Large intestine (tissue), 3 donors: Measurements from ENCODE around the gene GPAT3. TPM values are rescaled to one million over a fixed set of nuclear protein-coding genes. Genes with fewer than 3 reads are reported as not detected.
"Not testable (repeated sequence)": the region's sequence is repeated elsewhere in the genome, so short reads cannot be mapped to it uniquely, and the experiment has no call there.

Experiments
- DNase-seq, 2 donors: peaks; one replicate each; pipeline versions ENCODE4 v3.0.0 to v3.0.0-alpha.2; 2013
- H3K27ac ChIP-seq: one replicate; pipeline ENCODE4 v1.5.1; 2013; ENCODE audit warnings: low read length
- H3K27me3 ChIP-seq: 2 replicates; pipeline ENCODE4 v1.6.1; 2013; ENCODE audit warnings: low read length; ENCODE audit not compliant: control insufficient read depth, insufficient read depth
- H3K36me3 ChIP-seq: 2 replicates; pipeline ENCODE4 v1.6.1; 2013; ENCODE audit warnings: low read length; ENCODE audit not compliant: control insufficient read depth, insufficient read depth
- H3K4me1 ChIP-seq: one replicate; pipeline ENCODE4 v1.6.1; 2013; ENCODE audit warnings: low read length; ENCODE audit not compliant: control insufficient read depth, insufficient read depth
- H3K4me3 ChIP-seq: one replicate; pipeline ENCODE4 v1.5.1; 2013; ENCODE audit warnings: low read length
- H3K9me3 ChIP-seq: one replicate; pipeline ENCODE4 v1.6.1; 2013; ENCODE audit warnings: mild to moderate bottlenecking, low read depth, low read length, moderate library complexity; ENCODE audit not compliant: control insufficient read depth
- WGBS: methylation state at CpG from one replicate; pipeline ENCODE4 v1.1.5; 2013; ENCODE audit warnings: low lambda C conversion rate; ENCODE audit not compliant: insufficient coverage; 5-methylcytosine and 5-hydroxymethylcytosine counted together
- polyA plus RNA-seq: library from polyadenylated mRNA; unstranded; fragments of 120-200 nt; gene quantifications from one replicate; pipeline ENCODE4 v1.2.1, GENCODE V29; 2013

The GPAT3 gene
- polyA plus RNA-seq, 1 donor, result 17.0 TPM

GRCh38 chr4:83504503-83504902, 31.4 kb upstream of the GPAT3 start:
- 6% methylated on average over 2 of the region's 4 CpGs for WGBS

DNA sequence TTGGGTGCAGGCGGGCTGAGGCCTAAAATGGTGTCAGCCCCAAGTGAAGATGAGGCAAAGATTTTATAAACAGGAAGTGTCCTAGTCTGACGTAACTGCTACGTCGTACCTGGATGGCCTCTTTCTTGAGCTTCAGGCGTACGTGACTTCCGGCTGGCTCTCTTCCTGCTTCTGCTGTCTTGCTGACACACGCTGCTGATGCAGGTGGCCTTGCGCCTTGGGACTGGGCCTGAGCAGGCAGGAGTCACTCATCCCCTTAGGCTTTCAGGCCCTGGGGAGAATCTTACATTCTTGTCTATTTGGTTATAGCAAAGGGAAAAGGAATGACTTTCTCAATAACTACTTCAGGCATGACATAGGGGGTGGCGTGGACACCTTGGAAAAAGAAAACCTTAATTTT, 30.9 kb upstream of the GPAT3 start:
- DNase-seq, result no peak
- Histone ChIP-seq H3K27ac (peak overlapping the region; percentile 32), H3K4me3 (no peak overlapping the region), H3K4me1 (peaks cover 11% of the 10 kb centered on the region), H3K36me3 (no peaks in the 10 kb centered on the region), H3K9me3 (no peaks in the 10 kb centered on the region), H3K27me3 (no peaks in the 10 kb centered on the region)
- WGBS, result 100% methylated on average over 1 of the region's 10 CpGs

More at GRCh38 chr4:83504503-83504902, 31.4 kb upstream of the GPAT3 start:
- DNase-seq, result peak; percentile 74 to 88
- peaks cover 11% of the 10 kb centered on the region for H3K4me1 ChIP-seq
- H3K27me3 ChIP-seq, result no peaks in the 10 kb centered on the region
- peak overlapping the region; percentile 32 for H3K27ac ChIP-seq
- H3K9me3 ChIP-seq, result no peaks in the 10 kb centered on the region
- H3K4me3 ChIP-seq, result no peak overlapping the region
- no peaks in the 10 kb centered on the region for H3K36me3 ChIP-seq

DNA sequence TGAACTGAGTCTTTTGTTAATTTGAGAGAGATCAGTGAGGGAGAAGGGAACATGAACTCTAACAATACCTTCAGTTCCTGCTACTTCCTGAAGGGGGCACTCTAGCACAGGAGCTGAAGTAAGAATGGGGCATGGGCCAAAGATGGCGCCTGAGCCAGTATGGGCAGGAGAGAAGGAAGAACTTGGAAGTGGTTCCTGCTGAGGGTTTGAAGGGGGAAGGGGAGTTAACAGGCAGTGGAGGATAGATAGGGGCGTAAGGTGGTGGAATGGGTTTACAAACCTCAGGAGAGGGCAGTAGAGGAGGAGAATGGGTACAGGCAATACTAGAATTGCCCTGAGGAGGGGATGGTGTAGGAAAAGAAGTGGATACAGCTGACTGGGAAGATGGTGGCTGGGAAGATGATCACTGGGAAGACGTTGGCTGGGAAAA, 26.7 kb upstream of the GPAT3 start:
- peak in 1 of 2 donors; percentile 23 for DNase-seq
- not testable (repeated sequence) for H3K4me3 ChIP-seq, H3K27ac ChIP-seq, H3K27me3 ChIP-seq, H3K36me3 ChIP-seq, H3K4me1 ChIP-seq, H3K9me3 ChIP-seq
- WGBS, result 69% methylated on average over 3 of the region's 3 CpGs

DNA sequence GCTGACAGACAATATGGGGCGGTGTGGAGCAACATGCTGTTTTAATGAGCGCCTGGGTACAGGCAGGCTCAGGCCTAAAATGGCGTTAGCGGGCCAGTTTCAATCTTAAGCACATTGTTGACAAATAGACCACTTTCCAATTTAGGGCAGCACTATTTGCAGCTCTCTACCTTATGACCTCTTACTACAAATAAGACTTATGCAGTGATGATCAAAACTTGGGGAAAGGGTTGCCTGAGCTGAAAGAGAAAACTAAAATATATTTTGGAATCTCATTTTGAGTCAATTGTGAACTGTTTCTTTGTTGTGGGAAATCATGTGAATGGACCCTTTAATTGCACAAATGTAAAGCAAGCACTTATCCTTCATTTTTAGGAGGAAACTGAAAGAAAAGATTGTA, 25.5 kb upstream of the GPAT3 start:
- no peak for DNase-seq
- Histone ChIP-seq H3K27me3 (no peaks in the 10 kb centered on the region), H3K9me3 (no peaks in the 10 kb centered on the region), H3K4me3 (no peak overlapping the region), H3K36me3 (no peaks in the 10 kb centered on the region), H3K4me1 (no peaks in the 10 kb centered on the region), H3K27ac (no peak overlapping the region)
- WGBS, result no CpG with 5 or more reads among the region's 4 CpGs

DNA sequence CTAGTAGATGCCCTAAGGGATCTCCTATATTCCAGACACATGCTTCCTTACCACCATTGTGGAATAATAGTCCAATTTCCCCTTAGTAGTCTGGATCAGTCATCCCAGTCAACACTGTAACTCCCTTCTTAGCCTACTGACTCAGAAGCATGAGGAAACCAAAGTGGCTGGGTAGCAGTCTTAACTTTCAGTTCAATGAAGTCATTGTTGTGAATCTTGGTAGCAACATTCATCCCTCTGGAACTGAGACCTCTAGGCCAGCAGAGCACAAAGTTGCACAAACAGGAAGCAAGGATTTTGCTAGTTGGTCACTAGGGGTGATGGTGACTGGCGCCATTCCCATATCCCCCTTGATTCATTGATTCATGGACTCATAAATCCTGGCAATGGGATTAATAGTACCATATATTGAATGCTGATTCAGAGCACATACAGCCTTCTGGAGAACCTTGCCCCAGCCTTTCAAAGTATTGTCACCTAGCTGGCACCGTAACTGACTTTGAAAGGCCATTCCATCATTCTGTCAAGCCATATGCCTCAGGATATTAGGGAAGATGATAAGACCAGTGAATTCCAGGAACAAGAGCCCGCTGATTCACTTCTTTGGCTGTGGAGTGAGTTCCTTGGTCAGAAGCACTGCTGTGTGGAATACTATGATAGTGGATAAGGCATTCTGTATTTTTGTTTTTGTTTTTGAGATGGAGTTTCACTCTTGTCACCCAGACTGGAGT, 19.7 kb upstream of the GPAT3 start:
- no CpG with 5 or more reads among the region's 3 CpGs for WGBS
- Histone ChIP-seq H3K4me1 (no peaks in the 10 kb centered on the region), H3K9me3 (no peaks in the 10 kb centered on the region), H3K4me3 (no peak overlapping the region), H3K27me3 (no peaks in the 10 kb centered on the region), H3K27ac (no peak overlapping the region), H3K36me3 (no peaks in the 10 kb centered on the region)
- no peak for DNase-seq

GRCh38 chr4:83522239-83522638, 13.7 kb upstream of the GPAT3 start:
- H3K4me3 ChIP-seq, result no peak overlapping the region
- no peaks in the 10 kb centered on the region for H3K36me3 ChIP-seq
- no peak overlapping the region for H3K27ac ChIP-seq
- no peak for DNase-seq
- no peaks in the 10 kb centered on the region for H3K4me1 ChIP-seq
- WGBS, result no CpG with 5 or more reads among the region's 3 CpGs
- no peaks in the 10 kb centered on the region for H3K27me3 ChIP-seq
- H3K9me3 ChIP-seq, result no peaks in the 10 kb centered on the region

GRCh38 chr4:83527671-83528070, 8.2 kb upstream of the GPAT3 start:
- Histone ChIP-seq H3K27me3 (no peaks in the 10 kb centered on the region), H3K27ac (no peak overlapping the region), H3K4me3 (no peak overlapping the region), H3K36me3 (no peaks in the 10 kb centered on the region), H3K4me1 (no peaks in the 10 kb centered on the region), H3K9me3 (no peaks in the 10 kb centered on the region)
- no CpG with 5 or more reads among the region's 2 CpGs for WGBS
- no peak for DNase-seq

DNA sequence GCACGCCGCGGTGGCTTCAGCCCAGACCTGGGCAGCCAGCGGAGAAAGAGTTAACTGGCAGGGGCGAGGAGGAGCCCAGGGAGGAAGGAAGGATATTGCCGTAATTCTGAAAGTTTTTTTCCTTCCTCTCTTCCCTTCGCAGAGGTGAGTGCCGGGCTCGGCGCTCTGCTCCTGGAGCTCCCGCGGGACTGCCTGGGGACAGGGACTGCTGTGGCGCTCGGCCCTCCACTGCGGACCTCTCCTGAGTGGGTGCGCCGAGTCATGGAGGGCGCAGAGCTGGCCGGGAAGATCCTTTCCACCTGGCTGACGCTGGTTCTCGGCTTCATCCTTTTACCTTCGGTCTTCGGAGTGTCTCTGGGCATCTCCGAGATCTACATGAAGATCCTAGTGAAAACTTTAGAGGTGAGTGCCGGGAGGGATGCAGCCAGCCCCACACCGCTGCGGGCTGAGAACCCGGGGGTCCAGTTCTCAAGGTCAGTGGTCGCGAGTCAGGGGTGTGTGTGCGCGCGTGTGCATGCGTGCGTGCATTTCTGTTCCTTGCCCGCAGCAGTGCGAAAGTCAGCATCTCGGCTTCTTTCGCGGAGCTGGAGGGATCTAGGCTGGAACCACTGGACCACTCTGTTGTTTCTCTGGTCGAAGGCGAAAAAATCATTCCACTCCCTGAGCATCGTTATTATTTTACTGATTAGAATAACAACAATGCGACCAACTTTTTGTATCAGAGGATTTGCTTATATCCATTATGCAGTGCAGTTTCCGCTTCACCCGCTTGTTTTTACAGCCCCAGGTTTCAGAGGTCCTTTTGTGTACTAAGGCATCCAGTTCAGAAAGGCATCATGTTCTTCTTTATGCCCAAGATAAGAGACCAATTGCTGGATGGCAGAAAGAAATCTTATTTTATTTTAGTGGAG, 709 bp downstream of the GPAT3 start:
- DNase-seq, result peak; percentile 29 to 75
- Histone ChIP-seq H3K9me3 (peaks cover 5% of the 10 kb centered on the region), H3K27ac (peak overlapping the region; percentile 74), H3K36me3 (no peaks in the 10 kb centered on the region), H3K27me3 (peaks cover 19% of the 10 kb centered on the region), H3K4me1 (peaks cover 21% of the 10 kb centered on the region), H3K4me3 (peak overlapping the region; percentile 87)
- 12% methylated on average over 3 of the region's 46 CpGs for WGBS

GRCh38 chr4:83542225-83542624, 6.3 kb downstream of the GPAT3 start:
- H3K27me3 ChIP-seq, result no peaks in the 10 kb centered on the region
- H3K36me3 ChIP-seq, result no peaks in the 10 kb centered on the region
- no peak for DNase-seq
- peaks cover 16% of the 10 kb centered on the region for H3K4me1 ChIP-seq
- no peak overlapping the region for H3K27ac ChIP-seq
- WGBS, result 94% methylated on average over 3 of the region's 5 CpGs
- H3K9me3 ChIP-seq, result no peaks in the 10 kb centered on the region
- H3K4me3 ChIP-seq, result no peak overlapping the region

DNA sequence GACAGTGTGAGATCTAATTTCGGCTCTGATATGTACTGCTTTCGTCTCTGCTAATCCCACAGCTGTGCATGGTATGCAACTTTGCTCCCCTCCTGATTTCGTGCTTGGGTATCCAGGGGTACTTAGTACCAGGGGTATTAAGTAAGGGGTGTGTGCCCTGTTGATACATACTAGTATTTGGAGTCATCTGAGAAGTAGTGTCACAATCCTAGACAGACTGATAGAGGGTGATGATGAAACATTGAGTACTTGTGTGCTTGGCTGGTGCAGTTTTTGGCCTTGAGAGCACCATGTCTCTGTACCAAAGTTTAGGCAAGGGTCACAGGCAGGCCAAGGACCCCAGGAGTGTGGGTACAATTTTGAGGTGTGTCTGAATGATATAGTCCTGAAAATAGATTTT, 10.9 kb downstream of the GPAT3 start:
- no CpG with 5 or more reads among the region's 3 CpGs for WGBS
- H3K4me1 ChIP-seq, result peaks cover 4% of the 10 kb centered on the region
- H3K27me3 ChIP-seq, result no peaks in the 10 kb centered on the region
- DNase-seq, result no peak
- no peak overlapping the region for H3K27ac ChIP-seq
- H3K36me3 ChIP-seq, result no peaks in the 10 kb centered on the region
- H3K9me3 ChIP-seq, result no peaks in the 10 kb centered on the region
- no peak overlapping the region for H3K4me3 ChIP-seq
